Hypothalamus (tissue), 51 donors: ENCODE measurements around the gene AGPAT3.
A peak's percentile ranks its signal among the peaks of the same experiment; 100 is the strongest.

ENCODE experiments used
- DNase-seq, 51 donors: peaks; one replicate each; lab custom pipeline; 2025; lab: John Stamatoyannopoulos, UW

AGPAT3 gene

GRCh38 chr21:43859747-43860214 is 5.2 kb upstream of the AGPAT3 start:
- no peak for DNase-seq

DNA sequence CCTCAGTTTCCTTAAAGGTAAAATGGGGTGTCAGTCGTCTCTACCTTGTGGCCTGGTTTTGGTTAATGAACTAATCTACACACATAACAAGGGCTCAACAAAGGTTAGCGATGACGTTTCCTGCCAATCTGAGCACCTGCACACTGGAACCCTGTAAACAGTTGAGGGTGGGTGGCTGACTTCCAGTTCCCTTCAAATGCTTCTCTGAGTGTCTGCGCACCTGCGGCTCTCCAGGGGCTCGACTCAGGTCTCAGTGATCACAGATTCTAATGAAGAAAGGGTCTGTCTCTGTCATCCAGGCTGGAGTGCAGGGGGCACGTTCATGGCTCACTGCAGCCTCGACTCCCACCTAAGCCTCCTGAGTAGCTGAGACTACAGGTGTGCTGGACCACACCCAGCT is 3.3 kb upstream of the AGPAT3 start:
- DNase-seq, result no peak

DNA sequence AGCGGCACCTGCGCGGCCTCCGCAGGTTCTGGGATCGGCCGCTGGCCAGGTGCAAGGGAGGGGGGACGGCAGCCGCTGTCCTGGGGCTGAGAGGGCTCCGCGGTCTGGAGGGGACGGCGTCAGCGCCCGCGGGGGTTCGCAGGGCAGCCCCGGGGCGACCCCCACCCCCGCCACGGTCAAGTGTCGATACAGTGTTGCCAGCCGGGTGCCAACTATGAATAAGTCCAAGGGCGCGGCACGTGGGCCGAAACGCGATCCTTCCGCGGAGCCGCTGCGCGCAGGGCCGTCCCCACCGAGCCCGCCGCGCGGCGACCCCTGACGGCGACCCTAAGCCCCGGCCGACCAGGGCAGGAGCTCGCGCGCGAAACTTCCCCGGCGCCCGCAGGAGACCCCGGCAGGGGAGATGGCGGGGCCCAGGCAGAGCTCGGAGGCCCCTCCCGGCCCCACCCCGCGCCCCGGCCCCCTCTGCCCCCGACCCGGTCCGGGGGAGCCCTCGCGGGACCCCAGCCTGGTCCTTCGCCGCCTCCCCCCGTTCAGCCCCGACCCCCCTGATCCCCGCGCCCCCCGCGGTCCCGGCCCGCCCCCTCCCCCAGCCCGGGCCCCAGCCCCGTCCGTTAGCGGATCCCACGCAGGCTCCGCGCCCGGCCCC is 586 bp upstream of the AGPAT3 start:
- DNase-seq, result peak in 5 of 51 donors; percentile 10 to 54 (median 20)

DNA sequence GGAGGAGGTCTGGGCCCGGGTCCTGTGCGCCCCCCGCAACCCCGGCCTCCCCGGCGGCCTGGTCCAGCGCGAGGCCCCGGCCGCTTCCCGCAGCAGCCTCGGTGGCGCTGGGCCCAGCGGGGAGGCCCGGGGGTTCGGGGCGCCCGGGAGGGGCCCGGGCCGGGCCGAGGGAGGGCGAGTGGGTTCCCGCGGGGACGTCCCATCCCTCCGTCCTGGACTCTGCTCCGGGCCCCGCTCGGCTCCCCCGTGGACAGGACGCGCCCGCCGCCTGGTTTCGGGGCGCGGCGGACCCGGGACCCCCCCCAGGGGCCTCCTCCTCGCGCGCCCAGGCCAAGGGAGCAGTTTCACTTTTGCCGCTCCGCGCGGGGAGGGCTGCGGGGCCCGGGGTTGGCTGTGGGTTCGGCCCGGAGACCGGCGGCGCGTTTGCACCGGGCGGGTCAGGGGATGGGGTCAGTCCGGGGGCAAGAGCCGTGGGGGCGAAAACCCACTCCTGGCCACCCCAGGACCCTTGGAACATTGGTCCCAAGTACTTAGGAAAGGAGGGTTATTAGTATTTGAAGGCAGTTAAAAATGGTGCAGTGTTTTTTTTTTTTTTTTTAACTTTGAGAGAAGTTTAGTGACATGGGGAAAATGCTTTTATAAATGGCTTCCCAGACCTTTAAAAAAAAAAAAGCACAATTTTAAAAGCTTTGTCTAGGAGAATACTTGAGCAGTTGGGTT is 677 bp downstream of the AGPAT3 start:
- DNase-seq, result peak in 12 of 51 donors; percentile 5 to 38 (median 23)

GRCh38 chr21:43866260-43866629 is 1.2 kb downstream of the AGPAT3 start:
- DNase-seq, result peak in 23 of 51 donors; percentile 12 to 56 (median 27)

GRCh38 chr21:43866659-43867331 is 1.8 kb downstream of the AGPAT3 start:
- no peak for DNase-seq

DNA sequence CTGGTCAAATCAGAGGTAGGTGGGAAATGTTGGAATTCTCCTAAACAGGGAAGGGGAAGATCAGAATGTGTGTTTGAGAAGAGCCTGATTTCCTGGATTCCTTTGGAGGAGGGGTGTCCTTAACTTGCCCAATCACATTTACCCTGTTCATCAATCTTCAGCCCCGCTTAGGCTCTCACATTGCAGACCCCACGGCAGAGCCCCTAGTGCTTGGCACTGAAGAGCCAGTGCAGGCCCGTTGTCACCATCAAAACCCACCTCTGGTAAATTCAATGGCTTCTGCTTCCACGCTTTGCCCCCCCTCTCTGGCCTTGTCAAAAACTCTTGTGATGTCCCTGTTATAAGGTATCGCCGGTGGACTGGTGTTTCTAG is 2.3 kb downstream of the AGPAT3 start:
- no peak for DNase-seq

- DNase-seq, result no peak
Measured at GRCh38 chr21:43867948-43868347, 2.9 kb downstream of the AGPAT3 start.

GRCh38 chr21:43868461-43868860 is 3.4 kb downstream of the AGPAT3 start:
- DNase-seq, result no peak

DNA sequence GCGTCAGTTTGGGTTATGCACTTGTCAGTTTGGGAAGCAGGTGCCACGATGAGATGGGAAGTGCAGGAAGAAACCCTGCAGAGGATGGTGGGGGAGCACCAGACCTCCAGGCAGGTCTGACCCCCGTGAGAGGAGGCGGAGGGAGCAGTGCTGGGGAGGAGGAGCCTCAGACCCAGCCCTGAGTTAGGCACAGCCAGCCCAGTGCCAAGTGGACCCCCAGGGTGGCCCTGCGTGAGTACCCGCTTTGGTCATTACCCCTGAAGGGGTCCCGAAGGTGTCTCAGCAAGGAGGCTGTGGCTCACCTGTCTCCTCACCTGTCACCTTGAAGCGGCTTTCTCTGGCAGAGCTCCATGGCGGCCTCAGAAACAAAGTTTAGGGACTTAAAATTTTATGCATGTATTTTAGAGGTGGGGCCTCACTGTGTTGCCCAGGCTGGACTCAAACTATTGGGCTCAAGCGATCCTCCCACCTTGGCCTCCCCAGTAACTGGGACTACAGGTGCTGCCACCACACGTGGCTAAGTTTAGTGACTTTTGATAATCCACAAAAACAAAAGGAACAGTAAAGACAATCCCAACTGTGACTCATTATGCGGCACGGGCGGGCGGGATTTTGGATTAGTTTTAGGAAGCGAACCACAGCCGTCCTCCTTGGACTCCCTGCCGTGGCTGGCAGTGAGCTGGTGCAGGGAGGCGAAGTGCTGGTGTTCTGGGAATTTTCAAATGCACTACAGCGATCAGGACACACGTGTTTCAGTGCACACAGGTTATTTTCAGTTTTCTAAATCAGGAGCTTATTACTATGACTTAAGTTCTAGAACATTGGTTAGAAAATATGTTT is 4.7 kb downstream of the AGPAT3 start:
- no peak for DNase-seq

DNA sequence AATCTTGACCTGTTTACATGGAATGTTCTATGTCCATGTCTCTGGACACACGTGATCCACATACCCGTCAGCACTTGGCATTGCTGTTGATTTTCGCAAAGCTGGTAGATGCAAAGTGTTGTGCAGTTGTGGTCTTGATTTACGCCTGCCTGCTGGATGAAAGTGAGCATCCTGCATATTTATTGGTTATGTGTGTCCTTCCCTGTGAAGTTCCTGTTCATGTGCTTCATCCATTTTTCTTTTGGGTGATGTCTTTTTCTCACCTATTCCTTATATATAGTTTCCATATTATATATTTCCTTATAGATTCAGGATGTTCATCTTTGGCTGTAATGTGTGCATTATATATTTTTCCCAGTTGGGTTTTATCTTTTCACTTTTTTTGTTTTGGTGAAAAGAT is 6.5 kb downstream of the AGPAT3 start:
- DNase-seq, result no peak

DNA sequence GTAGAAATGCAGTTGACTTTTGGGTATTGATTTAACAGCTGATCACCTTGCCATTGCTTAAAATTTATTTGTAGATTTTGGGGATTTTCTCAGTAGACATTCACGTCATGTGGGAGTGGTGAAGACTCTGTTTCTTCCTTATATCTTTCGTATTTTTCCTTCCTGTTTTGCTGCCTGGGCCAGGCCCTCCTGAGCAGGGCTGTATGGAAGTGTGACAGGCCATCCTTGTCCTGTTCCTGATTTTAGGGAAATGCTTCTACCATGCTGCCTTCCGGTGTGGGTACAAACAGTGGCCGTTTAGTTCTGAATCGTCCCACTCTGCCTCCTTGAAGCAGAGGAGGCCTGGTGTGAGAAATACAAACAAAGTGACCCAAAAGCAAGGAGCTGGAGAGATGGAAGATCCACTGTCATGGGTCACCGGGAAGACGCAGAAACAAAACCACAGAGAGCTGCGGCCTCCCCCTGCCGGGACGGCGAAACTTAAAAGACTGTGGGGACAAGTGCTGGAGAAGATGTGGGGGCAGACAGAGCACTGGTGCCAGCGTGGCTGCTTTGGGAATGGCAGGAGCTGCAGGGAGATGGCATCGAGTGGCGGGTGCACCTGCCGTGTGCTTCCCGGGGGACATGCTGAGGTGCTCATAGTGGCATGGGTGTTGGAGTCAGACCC is 7.6 kb downstream of the AGPAT3 start:
- DNase-seq, result no peak

- DNase-seq, result no peak
Measured at GRCh38 chr21:43873673-43874072, 8.7 kb downstream of the AGPAT3 start.

DNA sequence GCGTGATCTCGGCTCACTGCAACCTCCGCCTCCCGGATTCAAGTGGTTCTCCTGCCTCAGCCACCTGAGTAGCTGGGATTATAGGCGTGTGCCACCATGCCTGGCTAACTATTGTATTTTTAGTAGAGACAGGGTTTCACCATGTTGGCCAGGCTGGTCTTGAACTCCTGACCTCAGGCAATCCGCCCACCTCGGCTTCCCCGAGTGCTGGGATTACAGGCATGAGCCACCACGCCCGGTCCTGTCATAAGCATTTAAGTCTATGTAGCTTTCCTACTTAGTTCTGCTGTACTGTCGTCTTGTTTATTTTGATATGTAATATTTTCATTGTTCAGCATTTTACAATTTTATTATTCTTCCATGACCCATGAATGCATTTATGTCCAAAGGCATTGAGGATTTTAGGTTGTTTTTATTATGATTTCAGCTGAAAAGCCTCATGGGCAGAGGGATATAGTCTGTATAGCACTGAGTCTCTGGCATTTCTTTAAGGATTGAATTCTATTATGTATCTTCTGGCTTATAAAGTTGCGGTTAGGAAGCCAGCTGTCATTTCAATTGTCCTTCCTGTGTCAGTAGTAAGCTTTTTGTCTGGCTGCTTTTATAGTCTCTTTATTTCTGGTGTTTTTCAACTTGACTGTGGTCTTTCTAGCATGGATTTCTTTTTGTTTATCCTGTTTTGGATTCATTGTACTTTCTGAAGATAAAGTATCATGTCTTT is 9.2 kb downstream of the AGPAT3 start:
- no peak for DNase-seq

DNA sequence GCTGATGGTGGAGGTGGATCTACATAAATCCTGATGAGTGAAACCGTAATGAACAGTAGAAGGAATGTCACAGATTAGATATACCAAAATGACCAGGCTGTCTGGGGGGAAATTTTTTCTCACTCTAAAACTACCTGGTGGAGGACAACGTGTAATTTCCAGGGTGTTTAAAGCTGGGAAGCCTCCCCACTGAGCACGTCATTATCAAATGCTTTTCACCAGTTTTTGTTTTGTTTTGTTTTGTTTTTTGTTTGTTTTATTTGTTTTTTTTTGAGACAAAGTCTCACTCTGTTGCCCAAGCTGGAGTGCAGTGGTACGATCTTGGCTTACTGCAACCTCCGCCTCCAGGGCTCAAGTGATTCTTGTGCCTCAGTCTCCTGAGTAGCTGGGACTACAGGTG is 11.6 kb downstream of the AGPAT3 start:
- no peak for DNase-seq

DNA sequence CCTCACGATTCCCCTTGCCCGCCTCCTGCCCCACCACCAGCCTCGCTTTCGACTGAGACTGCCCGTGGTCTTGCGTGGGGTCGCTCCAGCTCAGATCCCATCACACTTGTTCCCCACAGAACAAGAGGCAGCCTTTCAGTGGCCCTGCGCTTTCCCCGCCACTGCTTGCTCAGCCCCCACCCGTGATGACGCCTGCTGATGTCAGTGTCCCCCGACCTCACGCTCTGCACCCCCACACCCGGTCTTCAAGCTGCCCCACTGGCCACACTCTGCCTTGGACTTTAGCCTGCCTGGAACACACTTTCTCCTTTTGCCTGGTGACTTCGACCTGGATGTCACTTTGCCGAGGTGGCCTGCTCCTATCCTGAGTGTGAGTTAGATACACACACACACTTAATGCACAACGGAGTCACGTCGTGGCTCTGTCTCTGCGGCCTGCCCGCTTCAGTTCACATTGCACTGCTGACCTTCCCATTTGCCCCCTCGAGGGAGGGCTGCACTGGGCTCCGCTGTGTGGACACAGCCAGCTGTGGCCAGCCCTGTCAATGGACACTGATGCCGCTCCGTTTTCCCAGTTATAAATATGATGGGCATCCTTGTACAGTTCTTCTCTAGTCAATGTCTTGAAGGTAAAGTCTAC is 13.0 kb downstream of the AGPAT3 start:
- no peak for DNase-seq

DNA sequence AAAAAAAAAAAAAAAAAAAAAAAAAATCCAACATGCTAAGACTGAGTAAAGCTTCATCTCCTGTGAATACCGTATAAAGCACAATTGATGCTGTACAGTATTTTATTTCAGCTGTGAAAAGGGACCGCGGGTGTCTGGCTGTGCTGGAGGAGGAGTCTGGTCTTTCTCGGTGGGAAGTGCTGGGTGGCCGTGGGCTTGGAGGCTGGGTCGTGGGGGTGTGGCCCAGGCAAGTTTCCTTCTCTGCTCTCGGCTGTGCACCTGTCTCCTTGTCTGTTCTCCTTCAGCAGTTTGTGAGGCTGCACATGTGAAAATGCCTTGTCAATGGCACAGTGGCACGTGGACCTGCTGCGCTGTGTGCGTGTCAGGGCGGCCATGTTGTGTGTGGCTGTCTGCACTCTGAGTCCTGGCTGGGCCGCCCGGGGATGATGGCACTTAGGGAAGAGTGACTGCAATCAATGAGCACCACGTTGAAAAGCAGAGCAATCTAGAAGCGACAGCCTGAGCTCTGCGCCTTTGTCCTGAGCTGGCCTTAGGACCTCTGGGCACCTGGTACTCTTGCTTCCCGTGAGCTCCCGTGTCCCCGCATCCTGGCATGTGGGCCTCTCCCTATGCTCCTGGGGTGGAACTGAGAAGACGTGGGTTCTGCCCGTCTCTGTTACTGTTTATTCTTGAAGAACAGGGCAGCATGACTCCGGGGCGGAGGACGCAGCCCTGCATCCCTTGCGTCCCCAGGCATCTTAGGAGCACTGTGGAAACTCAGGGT is 14.5 kb downstream of the AGPAT3 start:
- no peak for DNase-seq
